CD4-positive, alpha-beta T cell treated with Interferon gamma for 1 hour (primary cell): ENCODE data around the gene PTN.

ENCODE experiments used
- DNase-seq: peaks from one replicate; pipeline ENCODE4 v3.0.0-alpha.2; 2020

PTN gene, protein sequence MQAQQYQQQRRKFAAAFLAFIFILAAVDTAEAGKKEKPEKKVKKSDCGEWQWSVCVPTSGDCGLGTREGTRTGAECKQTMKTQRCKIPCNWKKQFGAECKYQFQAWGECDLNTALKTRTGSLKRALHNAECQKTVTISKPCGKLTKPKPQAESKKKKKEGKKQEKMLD

DNA sequence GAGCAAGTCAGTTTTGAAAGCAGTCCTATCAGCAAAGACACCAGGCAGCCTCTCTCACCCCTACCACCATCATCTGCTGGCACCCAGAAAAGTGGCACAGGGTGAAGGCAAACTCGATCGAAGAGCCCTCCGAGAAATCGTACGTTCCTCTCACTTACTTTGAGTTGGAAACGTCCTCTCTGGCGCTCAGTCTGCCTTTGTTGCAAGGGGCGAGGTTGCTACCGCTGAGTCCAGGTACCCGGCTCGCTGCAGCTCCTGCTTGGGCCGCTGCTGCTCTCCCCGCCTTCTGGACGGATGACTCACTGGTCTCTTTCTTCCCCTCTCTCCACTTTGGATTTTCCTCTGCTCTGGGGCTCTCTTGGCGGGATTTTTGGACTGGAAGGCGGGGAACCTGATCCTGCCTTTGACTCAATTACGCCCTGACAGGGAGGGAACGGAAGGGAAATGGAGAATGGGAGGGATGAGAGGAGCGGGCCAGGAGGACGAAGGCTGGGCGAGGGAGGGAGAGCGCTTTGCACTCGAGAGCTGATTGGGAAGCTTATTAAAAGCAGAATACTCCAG, at the start of gene PTN:
Gene PTN (minus strand): TSS at position 453 of the 561 bp plus-strand sequence. CDS start 88,760 bp downstream, outside the sequence.
- DNase-seq: no peak

DNA sequence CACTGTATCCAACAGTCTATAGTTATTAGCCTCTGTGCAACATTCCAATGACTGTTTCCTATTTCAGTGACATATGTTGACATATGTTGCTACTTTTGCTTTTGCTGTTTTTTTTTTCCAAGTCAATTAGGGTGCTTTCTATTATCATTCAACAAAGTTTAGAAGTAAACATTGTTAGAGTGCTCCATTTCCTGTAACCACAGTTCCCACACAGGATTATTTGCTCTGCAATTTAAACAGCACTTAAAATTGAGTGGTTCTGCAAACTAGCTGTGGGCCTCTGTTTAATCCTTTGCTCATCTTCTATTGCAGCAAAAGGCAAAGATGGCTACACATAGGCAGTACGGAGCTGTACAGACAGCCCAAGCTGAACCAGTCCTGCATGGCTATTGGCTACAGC, 46.5 kb upstream of the PTN start:
- DNase-seq: no peak

DNA sequence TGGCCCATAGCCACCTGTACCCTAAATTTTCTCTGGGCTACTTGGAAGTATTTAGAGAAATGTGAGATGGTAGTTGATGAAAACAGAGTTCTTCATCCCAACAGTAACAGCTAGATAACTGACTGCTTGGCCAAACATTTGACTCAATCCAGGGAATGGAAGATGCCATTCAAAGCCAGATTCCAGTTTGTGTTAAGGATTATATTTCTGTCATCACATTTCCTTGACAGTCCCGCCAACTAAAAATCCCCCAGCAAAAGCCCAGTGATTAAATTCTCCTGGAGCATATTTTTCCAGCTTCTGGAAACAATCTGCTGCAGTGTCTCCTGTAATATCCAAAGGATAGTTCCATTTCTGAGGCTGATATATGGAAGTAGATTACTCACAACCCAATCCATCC, 45.4 kb upstream of the PTN start:
- DNase-seq: no peak

DNA sequence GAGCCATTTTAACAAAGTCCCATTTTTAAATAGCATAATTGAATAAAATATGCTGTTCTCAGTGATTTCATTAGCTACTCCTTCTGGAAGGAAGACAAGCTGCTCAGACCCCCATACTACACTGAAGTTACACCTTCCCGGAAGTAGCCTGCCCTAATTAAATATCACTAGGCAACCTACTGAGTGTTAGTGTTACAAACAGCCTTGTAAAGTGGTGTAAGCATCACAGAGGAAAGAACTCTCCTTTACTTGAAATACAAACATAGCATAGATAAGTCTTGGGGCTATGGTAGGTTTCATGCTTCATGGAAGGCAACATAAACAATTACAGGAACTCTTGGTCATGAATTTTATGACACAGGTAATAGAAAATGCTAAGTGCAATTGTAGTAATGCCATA, 43.4 kb upstream of the PTN start:
- DNase-seq: no peak

DNA sequence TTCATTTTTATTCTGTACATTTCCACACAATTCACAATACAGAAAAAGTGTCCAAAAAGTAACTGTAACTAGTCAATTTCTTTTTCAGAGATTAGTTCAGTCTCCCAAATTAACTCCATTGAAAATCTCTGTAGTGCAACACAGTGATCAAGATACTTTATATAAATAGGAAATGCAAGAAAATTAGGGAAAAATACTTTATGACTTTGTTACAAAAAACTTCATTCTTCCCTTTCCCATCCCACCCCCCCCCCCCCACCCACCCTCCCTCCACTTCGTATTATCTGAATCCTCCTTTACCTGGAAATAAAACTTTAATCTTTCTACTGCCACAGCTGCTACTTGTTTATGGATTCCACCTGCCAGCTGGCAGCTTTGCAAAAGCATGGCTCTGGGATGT, 37.5 kb upstream of the PTN start:
- DNase-seq: no peak

DNA sequence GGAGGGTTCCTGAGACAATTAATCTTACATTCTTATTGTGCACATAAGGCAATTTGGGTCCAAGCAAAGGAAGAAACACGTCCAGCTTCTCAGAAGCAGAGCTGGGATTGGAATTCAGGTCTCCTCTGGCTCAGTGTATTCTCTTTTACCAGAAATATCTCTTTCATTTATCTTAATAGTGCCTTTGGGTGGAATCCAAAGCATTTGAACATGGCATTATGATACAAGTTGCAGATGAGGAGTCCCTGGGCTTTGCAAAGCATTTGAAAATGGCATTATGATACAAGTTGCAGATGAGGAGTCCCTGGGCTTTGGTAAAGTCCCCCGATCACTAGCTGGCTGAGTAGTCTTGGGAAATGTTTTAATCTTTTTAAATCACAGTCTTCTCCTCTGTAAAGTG, 30.0 kb upstream of the PTN start:
- DNase-seq: no peak

DNA sequence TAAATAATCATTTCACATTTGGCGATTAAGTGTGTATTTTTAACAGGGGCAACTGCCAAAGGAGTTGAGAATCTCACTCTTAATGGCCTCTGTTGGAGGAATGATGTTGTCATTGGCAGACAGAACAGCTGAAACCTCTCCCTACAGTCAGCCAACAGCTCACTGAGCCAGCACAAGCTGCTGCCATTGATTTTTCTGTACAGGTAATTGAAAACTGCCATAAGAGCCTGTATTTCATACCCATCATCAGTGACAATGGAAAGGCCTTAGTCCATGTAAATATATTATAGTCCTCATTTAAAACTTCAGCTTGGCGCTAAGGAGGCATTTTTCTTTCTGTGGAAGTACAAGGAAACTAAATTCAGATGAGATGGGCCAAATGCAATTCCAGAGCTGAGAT, 28.1 kb upstream of the PTN start:
- no peak for DNase-seq

DNA sequence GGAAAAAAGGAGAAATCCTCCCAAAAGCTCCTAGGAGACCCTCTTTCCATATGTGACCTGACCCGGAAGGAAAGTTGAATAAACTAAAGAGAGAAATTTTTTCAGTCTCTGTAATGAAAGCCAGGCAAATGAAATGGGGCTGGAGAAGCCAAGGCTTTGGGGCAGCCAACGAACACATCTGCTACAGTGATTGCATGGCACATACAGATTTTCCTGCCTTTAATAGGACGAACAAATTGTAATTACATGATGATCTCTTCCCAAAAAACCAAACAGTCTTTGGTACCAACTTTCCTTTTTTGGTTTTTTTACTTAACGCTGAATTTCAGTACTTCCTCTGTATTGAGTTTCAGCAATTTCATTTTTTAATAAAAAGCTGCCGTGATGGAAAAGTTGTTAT, 23.5 kb upstream of the PTN start:
- no peak for DNase-seq

DNA sequence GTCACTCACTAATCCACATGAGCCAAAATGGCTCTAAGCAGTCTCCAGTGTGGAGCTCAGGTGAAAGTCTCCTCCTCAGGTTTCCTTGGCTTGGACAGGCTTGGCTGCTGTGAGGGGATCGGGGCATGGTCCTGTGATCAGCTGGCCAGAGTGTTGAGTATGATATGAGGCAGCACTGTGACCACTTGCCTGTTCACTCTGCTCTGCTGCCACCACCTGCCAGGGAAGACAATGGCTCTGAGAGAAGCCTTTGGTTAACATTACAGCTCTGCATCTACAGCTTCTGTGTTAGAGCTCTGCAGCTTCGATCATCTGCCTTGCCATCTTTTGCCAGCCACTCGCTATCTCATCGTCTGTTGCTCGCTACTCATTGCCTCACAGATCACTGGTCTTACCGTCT, 20.1 kb upstream of the PTN start:
- no peak for DNase-seq

DNA sequence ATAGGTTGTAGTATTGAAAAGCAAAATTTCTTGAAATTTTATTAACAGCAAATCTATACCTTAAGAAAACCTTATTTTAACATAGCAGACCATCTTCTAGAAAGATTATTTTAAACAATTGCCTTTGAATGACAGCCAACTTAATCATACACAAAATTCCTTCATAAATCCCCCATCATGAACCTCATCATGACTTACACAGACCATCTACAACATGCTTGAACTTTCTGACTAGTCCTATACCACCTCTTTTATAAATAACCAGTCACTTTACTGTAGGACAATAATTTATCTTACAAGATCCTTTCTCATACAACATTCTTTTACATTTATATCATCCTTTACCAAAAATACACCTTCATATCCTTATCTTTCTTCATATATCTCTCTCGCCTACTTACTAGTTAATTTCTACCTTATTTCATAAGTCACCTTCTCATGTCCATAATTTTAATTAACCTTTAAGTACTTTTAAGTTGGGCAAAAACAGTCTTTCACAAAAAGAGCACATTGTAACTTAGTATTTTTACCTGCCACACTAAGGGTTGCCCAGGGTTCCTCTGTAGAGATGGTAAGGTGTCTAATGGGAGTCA, 16.6 kb upstream of the PTN start:
- no peak for DNase-seq

DNA sequence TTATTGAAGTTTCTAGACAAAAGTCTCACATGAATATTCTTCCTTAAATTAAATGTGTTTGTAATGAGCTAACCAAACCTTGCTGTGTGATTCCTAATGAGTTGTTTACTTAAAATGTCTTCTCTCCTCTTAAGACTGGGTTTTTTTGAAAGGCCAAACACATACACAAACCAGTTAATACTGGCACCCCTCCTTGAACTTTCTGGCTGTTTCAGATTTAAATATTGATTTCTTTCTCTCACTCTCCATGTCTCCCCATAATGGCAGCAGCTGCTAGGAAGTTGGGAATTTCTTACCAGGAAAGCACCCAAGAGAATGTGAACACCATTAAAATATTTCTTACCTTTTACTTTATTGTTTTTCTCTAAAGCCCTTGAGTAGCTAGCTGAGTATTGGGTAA, 11.4 kb upstream of the PTN start:
- DNase-seq: no peak

DNA sequence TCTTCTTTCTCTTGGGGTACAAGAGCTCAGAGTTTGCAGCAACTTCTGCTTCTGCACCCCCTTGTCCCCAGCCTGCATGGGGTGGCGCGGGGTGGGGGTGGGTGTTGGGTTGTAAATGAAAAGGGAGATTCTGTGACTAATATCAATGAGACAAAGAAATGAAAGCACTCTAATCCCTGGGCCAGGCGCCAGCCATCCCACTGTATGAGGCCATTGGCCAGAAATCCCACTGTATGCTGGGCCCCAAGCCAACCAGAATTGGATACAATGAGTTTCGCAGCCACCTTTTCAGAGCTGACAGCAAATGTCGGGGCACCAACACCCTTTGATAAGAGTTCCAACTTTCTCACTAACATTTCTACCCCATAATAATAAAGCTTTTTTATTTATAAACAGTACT, 10.9 kb upstream of the PTN start:
- no peak for DNase-seq

DNA sequence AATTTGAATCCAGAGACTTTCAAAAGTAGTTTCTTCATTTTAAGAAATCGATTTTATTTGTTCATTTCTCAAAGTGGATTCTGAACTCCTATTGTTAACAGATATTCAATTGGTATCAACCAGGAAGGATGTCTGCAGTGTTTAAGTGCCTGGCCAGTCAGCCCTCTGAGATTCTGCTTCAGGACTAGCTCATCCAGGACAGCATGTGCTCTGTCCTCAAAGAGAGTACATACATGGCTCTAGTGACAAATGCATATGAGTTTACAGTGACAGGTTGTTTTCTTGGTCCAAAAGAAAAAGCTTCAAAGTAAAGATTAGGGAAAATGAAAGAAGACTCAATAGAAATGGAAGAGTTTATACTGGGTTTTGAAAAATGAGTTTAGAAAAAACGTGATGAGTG, 8.4 kb upstream of the PTN start:
- no peak for DNase-seq

DNA sequence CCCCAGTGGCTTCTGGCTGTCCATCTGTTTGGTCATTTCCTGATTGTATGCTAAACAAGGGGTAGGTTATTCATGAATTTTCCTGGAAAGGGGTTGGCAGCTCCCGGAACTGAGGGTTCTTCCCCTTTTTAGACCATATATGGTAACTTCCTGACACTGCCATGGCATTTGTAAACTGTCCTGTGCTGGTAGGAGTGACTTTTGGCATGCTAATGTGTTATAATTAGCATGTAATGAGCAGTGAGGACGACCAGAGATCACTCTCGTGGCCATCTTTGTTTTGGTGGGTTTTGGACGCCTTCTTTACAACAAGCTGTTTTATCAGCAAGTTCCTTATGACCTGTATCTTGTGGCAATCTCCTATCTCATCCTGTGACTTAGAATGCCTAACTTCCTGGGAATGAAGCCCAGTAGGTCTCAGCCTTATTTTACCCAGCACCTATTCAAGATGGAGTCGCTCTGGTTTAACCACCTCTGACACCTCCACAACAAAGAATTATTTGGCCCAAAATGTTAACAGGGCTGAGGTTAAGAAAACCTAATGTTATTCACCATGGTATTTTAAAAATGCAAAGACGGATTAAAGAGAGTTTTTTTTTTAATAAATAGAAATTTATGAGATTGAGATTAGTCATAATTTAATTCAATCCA, 2.4 kb upstream of the PTN start:
- DNase-seq: no peak

DNA sequence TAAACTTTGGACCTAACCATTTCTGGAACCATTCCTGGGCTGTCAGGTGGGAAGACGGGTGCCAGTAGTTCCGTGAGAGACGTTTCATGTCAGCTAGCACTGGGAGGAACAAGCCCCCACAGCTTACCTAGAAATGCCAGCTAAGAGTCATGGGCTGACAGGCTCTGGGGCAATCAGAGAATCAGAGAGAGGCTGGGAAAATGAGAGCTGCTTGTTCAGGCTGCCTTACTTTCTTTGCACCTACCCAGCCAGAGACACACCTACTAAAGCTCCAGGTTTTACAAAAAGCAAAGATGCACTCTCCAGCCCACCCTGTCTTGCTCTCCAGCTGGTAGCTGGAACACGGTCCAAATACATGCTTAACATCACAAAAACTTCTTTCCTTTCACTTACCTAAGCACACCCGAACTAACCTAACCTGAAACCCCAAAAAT, 688 bp downstream of the PTN start:
- DNase-seq: no peak

DNA sequence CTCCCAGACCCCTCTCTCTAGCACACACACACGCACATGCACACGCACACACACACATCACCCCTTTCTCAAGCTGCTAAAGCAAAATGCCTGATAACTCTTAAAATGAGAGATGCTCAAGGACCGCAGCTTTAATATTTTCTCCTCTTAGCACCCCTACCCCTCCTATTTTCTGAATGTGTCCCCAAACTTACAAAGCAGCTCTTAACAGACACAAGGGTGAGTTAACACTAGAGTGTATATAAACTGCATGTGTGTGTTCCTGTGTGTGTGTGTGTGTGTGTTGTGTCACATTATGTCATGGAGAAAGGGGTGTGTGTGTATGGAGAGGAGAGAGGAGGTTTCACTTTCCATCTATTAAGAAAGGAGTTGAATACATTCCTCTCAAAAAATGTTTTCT, 1.3 kb downstream of the PTN start:
- DNase-seq: no peak

DNA sequence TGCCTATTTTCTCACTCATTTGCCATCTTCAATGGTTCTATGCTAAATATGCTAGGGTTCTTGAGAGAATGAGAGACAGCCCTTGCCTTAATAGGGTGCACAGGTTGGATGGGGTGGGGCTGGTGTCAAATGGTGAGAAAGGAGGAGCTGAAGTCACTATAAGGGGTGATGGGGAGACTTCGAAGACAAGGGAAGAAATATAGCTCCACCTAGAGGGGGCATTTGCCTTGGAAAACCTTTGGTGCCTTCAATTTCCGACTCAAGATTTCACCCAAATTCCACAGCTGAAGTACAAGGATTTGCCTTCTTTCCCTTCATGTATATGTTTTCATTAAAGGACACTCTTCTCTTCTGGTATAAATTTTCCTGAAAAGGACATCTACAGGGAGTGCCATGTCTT, 5.6 kb downstream of the PTN start:
- DNase-seq: no peak

DNA sequence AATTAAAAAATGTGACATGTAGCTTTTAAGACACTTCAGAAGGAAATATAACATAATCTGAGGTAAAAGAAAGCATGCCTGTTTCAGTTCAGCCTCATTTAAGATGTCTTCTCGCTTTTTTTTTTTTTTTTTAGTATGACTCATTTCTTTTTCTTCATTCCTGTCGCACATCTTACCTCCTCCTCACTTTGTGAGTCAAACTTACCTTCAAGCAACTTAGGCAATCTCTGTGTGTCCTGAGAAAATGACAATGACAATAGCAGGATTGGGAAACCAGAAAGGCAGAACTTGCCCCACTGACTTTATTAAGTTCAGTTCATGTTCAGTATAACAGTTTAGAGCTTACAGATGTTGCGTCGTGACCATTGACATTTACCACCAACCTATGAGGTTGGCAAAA, 7.7 kb downstream of the PTN start:
- DNase-seq: no peak

DNA sequence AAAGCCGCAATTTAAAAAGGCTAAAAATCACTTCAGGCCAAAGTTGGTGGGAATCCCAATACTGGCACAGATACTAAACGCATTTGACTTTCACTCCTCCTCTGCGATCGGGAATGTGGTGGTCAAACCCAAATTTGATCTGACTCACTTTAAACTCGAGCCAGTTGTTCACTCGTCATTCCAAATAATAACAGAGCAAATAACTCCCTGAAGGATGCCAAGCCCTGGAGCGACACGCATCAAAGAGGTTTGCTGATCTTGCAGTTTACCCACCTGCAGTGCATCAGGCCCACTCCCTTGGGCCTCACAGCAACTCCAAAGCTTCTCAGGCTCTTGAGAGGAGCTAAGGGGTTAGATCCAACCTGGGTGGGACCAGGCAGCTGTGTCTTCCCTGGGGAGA, 12.2 kb downstream of the PTN start:
- no peak for DNase-seq

DNA sequence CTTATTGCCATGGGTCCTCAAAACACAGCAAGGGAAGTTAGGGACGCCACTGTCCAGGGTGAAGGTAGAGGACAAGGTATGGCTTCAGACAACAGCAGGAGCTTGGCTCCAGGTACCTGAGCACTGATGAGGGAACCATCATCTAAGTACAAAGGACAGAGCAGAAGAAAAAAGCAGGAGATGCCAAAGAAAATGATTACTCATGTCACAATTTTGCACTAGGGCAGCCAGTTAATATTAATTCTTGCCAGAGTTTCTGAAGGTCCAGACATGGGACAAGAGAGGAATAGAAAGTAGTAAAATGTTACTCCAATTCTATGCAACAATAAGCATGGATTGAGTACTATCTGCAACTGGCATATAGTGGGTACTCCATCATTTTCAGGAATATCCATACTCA, 14.1 kb downstream of the PTN start:
- no peak for DNase-seq

DNA sequence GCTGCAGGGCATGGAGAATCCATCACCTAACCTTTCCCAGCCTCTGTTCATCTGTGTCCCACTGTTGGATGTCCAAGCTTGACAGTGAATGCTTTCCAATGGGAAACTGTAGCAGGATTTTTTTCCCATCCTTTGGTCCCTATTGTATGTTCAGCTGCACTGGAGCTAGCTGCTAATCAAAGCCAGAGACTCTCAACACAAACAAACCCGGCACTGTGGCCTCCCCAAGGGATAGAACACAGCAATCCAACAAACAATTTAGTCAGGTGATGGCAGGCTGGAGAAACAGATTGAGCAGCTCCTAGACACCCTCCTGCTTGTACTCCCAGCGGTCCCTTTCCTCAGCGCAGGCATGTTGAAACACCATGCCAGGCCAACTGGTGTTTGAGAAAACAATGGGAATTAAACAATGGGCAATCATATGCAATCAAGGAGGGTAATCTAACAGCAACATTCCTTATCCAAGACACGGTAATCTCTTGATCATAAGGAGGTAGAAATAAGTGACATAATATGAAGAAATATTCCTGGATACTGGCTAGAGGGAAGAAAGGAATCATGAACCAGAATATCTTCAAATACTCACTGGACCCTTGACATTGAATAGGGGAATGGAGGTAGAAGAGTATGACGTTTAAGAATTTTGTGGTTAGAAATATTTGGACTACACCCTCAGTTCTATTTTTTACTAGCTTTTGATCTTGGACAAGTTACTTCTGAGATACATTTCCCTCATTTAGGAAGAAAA, 15.0 kb downstream of the PTN start:
- no peak for DNase-seq

DNA sequence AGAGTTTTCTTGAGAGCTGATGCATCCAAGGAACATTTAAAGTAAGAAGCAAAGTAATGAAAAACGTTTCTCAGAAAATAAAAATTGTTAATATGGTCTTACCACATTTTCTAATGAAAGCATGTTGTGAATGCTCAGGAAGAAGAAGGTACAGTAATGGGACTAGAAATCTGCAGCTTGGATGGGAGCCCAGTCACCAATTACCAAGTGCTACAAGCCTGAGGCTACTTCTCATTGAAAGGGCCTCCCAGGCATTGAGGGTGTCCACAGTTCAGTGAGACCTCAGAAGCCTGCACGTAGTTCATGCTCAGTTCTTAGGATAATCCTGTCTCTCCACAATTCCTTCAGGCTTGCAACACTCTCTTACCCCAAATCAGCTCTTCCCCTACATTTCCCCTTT, 17.6 kb downstream of the PTN start:
- no peak for DNase-seq

DNA sequence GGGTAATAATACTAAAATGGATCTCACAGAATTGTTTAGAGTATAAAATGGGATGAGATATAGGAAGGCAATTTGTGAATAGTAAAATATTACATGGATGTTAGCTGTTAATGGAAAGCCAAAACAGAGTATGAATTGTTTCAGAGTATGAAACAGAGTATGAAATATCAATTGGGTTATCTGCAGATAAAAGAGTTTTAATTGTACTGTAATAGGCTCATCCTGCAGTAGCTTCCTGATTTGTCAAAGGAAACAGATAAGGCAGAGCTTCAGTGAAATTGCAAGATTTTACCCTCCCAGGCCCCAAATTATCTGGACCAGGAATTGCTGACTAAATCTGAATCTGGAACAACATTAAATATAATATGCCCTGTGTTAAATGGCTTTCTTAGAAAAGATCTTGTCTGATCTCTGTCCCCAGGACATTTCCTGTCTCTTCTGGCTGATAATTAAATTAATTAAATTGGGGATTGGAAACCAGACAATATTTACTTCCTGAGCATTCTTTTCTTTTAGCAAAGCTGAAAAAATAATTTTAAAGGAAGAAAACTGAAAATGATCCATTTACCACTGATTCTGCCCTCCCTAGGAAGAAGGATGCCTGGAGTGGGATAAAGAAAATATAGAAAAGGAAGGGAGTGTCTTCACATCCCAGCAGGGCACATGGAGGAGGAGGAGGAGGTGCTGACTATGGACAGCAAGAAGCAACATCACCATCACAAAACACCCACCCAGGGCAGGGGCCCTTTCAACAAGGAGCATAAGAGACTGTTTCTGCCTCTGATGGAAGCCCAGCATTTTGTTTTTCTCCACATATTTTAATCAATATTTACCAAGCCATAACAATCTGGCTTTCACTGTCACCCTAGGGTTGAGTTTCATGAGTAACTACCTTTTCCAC, 18.5 kb downstream of the PTN start:
- no peak for DNase-seq
